H9 (cell line): ENCODE data around the gene PRADC1. TPM values are rescaled to one million over a fixed set of nuclear protein-coding genes. Genes with fewer than 3 reads are reported as not detected.

Source experiments
- DNase-seq: peaks from one replicate; pipeline ENCODE4 v3.0.0-alpha.2; 2017
- H2AFZ ChIP-seq: one replicate; pipeline ENCODE4 v1.6.1; 2013; ENCODE audit warnings: mild to moderate bottlenecking, low read length, control low read depth, moderate library complexity
- H2AK5ac ChIP-seq: 2 replicates; pipeline ENCODE4 v1.6.1; 2013; ENCODE audit warnings: low read length, control low read depth, mixed read lengths; ENCODE audit not compliant: insufficient read length
- H2BK120ac ChIP-seq: one replicate; pipeline ENCODE4 v1.6.1; 2013; ENCODE audit warnings: low read depth, mild to moderate bottlenecking, low read length, control low read depth, inconsistent platforms; ENCODE audit not compliant: poor library complexity, severe bottlenecking
- H2BK12ac ChIP-seq: 2 replicates; pipeline ENCODE4 v1.6.1; 2013; ENCODE audit warnings: low read length, control low read depth, mixed read lengths, low read depth; ENCODE audit not compliant: insufficient read length
- H2BK15ac ChIP-seq: 2 replicates; pipeline ENCODE4 v1.6.1; 2013; ENCODE audit warnings: low read depth, low read length, control low read depth
- H2BK20ac ChIP-seq: one replicate; pipeline ENCODE4 v1.6.1; 2013; ENCODE audit warnings: low read depth, mild to moderate bottlenecking, low read length, control low read depth, inconsistent platforms; ENCODE audit not compliant: poor library complexity, severe bottlenecking
- H2BK5ac ChIP-seq: 2 replicates; pipeline ENCODE4 v1.6.1; 2013; ENCODE audit warnings: low read length, control low read depth, mixed read lengths; ENCODE audit not compliant: insufficient read length
- H3K14ac ChIP-seq: 2 replicates; pipeline ENCODE4 v1.6.1; 2013; ENCODE audit warnings: low read length, control low read depth; ENCODE audit not compliant: insufficient read depth
- H3K18ac ChIP-seq: 2 replicates; pipeline ENCODE4 v1.6.1; 2013; ENCODE audit warnings: low read depth, mild to moderate bottlenecking, mixed read lengths, low read length, control low read depth; ENCODE audit not compliant: insufficient read length
- H3K23ac ChIP-seq: 2 replicates; pipeline ENCODE4 v1.6.1; 2013; ENCODE audit warnings: low read length, control low read depth, mixed read lengths, low read depth; ENCODE audit not compliant: insufficient read length
- H3K23me2 ChIP-seq: 2 replicates; pipeline ENCODE4 v1.6.1; 2013; ENCODE audit warnings: low read depth, mild to moderate bottlenecking, mixed read lengths, low read length, control low read depth; ENCODE audit not compliant: insufficient read length, poor library complexity, severe bottlenecking
- H3K27ac ChIP-seq: 2 replicates; pipeline ENCODE4 v1.5.1; 2013; ENCODE audit warnings: low read length, control low read depth, mixed read lengths, low read depth; ENCODE audit not compliant: insufficient read length
- H3K27me3 ChIP-seq: 2 replicates; pipeline ENCODE4 v1.6.1; 2013; ENCODE audit warnings: low read length, control low read depth, inconsistent platforms; ENCODE audit not compliant: insufficient read depth
- H3K4ac ChIP-seq: 2 replicates; pipeline ENCODE4 v1.6.1; 2013; ENCODE audit warnings: low read depth, mild to moderate bottlenecking, control low read depth, inconsistent platforms, low read length, moderate library complexity
- H3K4me1 ChIP-seq: 2 replicates; pipeline ENCODE4 v1.6.1; 2013; ENCODE audit warnings: low read length, control low read depth, inconsistent platforms; ENCODE audit not compliant: insufficient read depth
- H3K4me2 ChIP-seq: 2 replicates; pipeline ENCODE4 v1.6.1; 2013; ENCODE audit warnings: low read length, control low read depth, mixed read lengths; ENCODE audit not compliant: insufficient read length, insufficient read depth
- H3K56ac ChIP-seq: 2 replicates; pipeline ENCODE4 v1.6.1; 2013; ENCODE audit warnings: low read depth, mild to moderate bottlenecking, mixed read lengths, low read length, control low read depth; ENCODE audit not compliant: insufficient read length
- H3K79me1 ChIP-seq: 2 replicates; pipeline ENCODE4 v1.6.1; 2013; ENCODE audit warnings: low read depth, mild to moderate bottlenecking, moderate library complexity, low read length, control low read depth, inconsistent platforms; ENCODE audit not compliant: insufficient read depth, poor library complexity, severe bottlenecking
- H3K79me2 ChIP-seq: 2 replicates; pipeline ENCODE4 v1.6.1; 2013; ENCODE audit warnings: low read length, control low read depth, inconsistent platforms; ENCODE audit not compliant: insufficient read depth
- H3K9ac ChIP-seq: 2 replicates; pipeline ENCODE4 v1.6.1; 2013; ENCODE audit warnings: low read length, control low read depth, mixed read lengths; ENCODE audit not compliant: insufficient read length; ENCODE audit errors: extremely low read depth
- H3K9me3 ChIP-seq: one replicate; pipeline ENCODE4 v1.6.1; 2013; ENCODE audit warnings: low read depth, low read length, inconsistent platforms; ENCODE audit not compliant: control insufficient read depth
- H3T11ph ChIP-seq: one replicate; pipeline ENCODE4 v1.6.1; 2013; ENCODE audit warnings: mild to moderate bottlenecking, low read length, control low read depth, inconsistent platforms
- H4K20me1 ChIP-seq: one replicate; pipeline ENCODE4 v1.6.1; 2013; ENCODE audit not compliant: control insufficient read depth, insufficient read length, insufficient read depth
- H4K5ac ChIP-seq: 2 replicates; pipeline ENCODE4 v1.6.1; 2013; ENCODE audit warnings: low read depth, mild to moderate bottlenecking, mixed read lengths, low read length, control low read depth; ENCODE audit not compliant: insufficient read length
- H4K8ac ChIP-seq: replicated peaks from 2 replicates; pipeline ENCODE4 v1.6.1; 2013; ENCODE audit warnings: low read length, control low read depth, mixed read lengths, low read depth; ENCODE audit not compliant: insufficient read length
- H4K91ac ChIP-seq: 2 replicates; pipeline ENCODE4 v1.6.1; 2013; ENCODE audit warnings: low read depth, mild to moderate bottlenecking, moderate library complexity, mixed read lengths, low read length, control low read depth; ENCODE audit not compliant: insufficient read length
- H3K27ac Mint-ChIP-seq, 3 experiments: 2 replicates in 2 of 3; 3 replicates in 1 of 3; pipeline ENCODE4 v1.8.0; 2020 to 2021; ENCODE audit warnings: mixed read lengths in 3 of 3, mild to moderate bottlenecking in 1 of 3, moderate library complexity in 1 of 3
- H3K27me3 Mint-ChIP-seq: 2 replicates; pipeline ENCODE4 v1.8.0; 2021; ENCODE audit warnings: low read depth, mild to moderate bottlenecking, moderate library complexity, mixed read lengths
- H3K36me3 Mint-ChIP-seq, 3 experiments: 2 replicates in 2 of 3; 3 replicates in 1 of 3; pipeline ENCODE4 v1.8.0; 2020 to 2021; ENCODE audit warnings: low read depth in 3 of 3, mixed read lengths in 3 of 3; ENCODE audit not compliant: insufficient read depth in 1 of 3
- H3K4me1 Mint-ChIP-seq, 2 experiments: 2 replicates each; pipeline ENCODE4 v1.8.0; 2020; ENCODE audit warnings: mixed read lengths in 2 of 2
- H3K4me3 Mint-ChIP-seq, 2 experiments: 2 replicates in 1 of 2; 3 replicates in 1 of 2; pipeline ENCODE4 v1.8.0; 2020 to 2021; ENCODE audit warnings: mild to moderate bottlenecking in 2 of 2, mixed read lengths in 2 of 2, moderate library complexity in 1 of 2
- H3K9me3 Mint-ChIP-seq, 2 experiments: 2 replicates in 1 of 2; 3 replicates in 1 of 2; pipeline ENCODE4 v1.8.0; 2020; ENCODE audit warnings: mild to moderate bottlenecking in 2 of 2, mixed read lengths in 2 of 2, moderate library complexity in 1 of 2
- WGBS: extraction: QIAGEN DNeasy Blood & Tissue Kit; methylation state at CpG from one replicate; pipeline ENCODE4 v1.1.7; 2013; ENCODE audit warnings: missing lambda C conversion rate, low lambda C conversion rate, mixed read lengths; ENCODE audit not compliant: insufficient read length; ENCODE audit errors: extremely low coverage; 5-methylcytosine and 5-hydroxymethylcytosine counted together
- total RNA-seq: library from RNA; stranded (reverse); gene quantifications from 2 replicates; pipeline ENCODE4 v1.2.1, GENCODE V29; 2021
- TF ChIP-seq, protein P1 (sequence below): fragments of 200-600 bp; sonication (generic); conservative IDR thresholded peaks from 3 replicates; pipeline ENCODE4 v1.8.0; 2021; ENCODE audit warnings: antibody characterized with exemption, mild to moderate bottlenecking

PRADC1 gene
- total RNA-seq, 1 experiment from 2014 or later = 9.6 TPM

DNA sequence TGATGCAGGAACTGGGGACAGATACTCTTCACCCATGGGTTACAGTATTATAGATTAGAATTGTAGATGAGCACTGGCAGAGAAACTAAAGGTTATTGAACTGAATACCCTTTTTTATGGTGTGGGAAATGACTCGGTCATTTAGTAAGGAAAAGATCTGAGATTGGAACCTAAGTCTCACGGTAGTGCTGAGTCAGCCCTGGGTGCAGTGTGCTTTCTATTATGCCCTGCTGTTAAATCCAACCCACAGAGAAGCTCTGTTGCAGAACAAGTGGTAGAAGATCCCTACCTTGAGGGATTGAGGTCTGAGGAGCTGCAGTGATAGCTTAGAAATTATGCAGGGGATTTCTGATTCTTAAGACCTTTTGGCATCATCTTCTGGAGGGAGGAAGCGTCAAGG lies 13.8 kb upstream of the PRADC1 start:
- no peaks in the 10 kb centered on the region for H3K4me1 Mint-ChIP-seq
- H3K4me2 ChIP-seq = no peak overlapping the region
- H3K23me2 ChIP-seq = no peaks in the 10 kb centered on the region
- no peak overlapping the region for H4K8ac ChIP-seq
- no peak overlapping the region for H2BK5ac ChIP-seq
- H4K5ac ChIP-seq = no peak overlapping the region
- H3K79me2 ChIP-seq = no peaks in the 10 kb centered on the region
- no peak overlapping the region for H3K4me3 Mint-ChIP-seq
- H3K14ac ChIP-seq = no peak overlapping the region
- H3K4ac ChIP-seq = no peak overlapping the region
- H3K27ac ChIP-seq = no peak overlapping the region
- TF ChIP-seq, protein P1, sequence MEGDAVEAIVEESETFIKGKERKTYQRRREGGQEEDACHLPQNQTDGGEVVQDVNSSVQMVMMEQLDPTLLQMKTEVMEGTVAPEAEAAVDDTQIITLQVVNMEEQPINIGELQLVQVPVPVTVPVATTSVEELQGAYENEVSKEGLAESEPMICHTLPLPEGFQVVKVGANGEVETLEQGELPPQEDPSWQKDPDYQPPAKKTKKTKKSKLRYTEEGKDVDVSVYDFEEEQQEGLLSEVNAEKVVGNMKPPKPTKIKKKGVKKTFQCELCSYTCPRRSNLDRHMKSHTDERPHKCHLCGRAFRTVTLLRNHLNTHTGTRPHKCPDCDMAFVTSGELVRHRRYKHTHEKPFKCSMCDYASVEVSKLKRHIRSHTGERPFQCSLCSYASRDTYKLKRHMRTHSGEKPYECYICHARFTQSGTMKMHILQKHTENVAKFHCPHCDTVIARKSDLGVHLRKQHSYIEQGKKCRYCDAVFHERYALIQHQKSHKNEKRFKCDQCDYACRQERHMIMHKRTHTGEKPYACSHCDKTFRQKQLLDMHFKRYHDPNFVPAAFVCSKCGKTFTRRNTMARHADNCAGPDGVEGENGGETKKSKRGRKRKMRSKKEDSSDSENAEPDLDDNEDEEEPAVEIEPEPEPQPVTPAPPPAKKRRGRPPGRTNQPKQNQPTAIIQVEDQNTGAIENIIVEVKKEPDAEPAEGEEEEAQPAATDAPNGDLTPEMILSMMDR = no peak
- H3K56ac ChIP-seq = no peak overlapping the region
- no peaks in the 10 kb centered on the region for H3K9me3 ChIP-seq
- no peak overlapping the region for H2BK12ac ChIP-seq
- H3K27me3 Mint-ChIP-seq = no peaks in the 10 kb centered on the region
- peaks cover 61 to 93% (median 91%) of the 10 kb centered on the region in 3 experiments for H3K36me3 Mint-ChIP-seq
- DNase-seq = no peak
- H2BK120ac ChIP-seq = no peak overlapping the region
- H3K9me3 Mint-ChIP-seq = no peaks in the 10 kb centered on the region
- no peaks in the 10 kb centered on the region for H3K27me3 ChIP-seq
- no peak overlapping the region for H2AFZ ChIP-seq
- H3K79me1 ChIP-seq = no peaks in the 10 kb centered on the region
- H3K18ac ChIP-seq = no peak overlapping the region
- H4K20me1 ChIP-seq = no peaks in the 10 kb centered on the region
- peak overlapping the region in 1 of 3 experiments; percentile 37; a peak in 2 of 7 replicates for H3K27ac Mint-ChIP-seq
- no CpG with 5 or more reads among the region's 3 CpGs for WGBS
- H2AK5ac ChIP-seq = no peak overlapping the region
- H3K23ac ChIP-seq = no peak overlapping the region
- H3T11ph ChIP-seq = no peak overlapping the region
- H3K4me1 ChIP-seq = no peaks in the 10 kb centered on the region
- no peak overlapping the region for H4K91ac ChIP-seq
- H2BK15ac ChIP-seq = no peak overlapping the region
- no peak overlapping the region for H2BK20ac ChIP-seq
- H3K9ac ChIP-seq = no peak overlapping the region
